Jurkat, Clone E6-1 (cell line): ENCODE results near the gene TPRG1L. TPM values are rescaled to one million over a fixed set of nuclear protein-coding genes. Genes with fewer than 3 reads are reported as not detected.
"Not testable (repeated sequence)": the region's sequence is repeated elsewhere in the genome, so short reads cannot be mapped to it uniquely, and the experiment has no call there.

ENCODE experiments used
- DNase-seq: peaks from one replicate; pipeline ENCODE4 v3.0.0-alpha.2; 2011; ENCODE audit warnings: low read depth, low spot score
- H3K4me3 ChIP-seq: 2 replicates; pipeline ENCODE4 v1.5.1; 2011; ENCODE audit warnings: mild to moderate bottlenecking, low read length, control low read depth, moderate library complexity
- polyA plus RNA-seq: library from polyadenylated mRNA; unstranded; fragments of >200 nt; gene quantifications from one replicate; pipeline ENCODE4 v1.2.1, GENCODE V29; 2012; ENCODE audit warnings: missing spikeins; ENCODE audit not compliant: insufficient read length, insufficient read depth

The TPRG1L gene
- 21.3 TPM for polyA plus RNA-seq

GRCh38 chr1:3624200-3625136 is at the start of gene TPRG1L:
TSS of gene TPRG1L (plus strand) at chr1:3625015. CDS start at chr1:3625073, 58 bp downstream.
- peak within 1 kb of the TSS; percentile 73 for H3K4me3 ChIP-seq
- DNase-seq = peak; percentile 90

DNA sequence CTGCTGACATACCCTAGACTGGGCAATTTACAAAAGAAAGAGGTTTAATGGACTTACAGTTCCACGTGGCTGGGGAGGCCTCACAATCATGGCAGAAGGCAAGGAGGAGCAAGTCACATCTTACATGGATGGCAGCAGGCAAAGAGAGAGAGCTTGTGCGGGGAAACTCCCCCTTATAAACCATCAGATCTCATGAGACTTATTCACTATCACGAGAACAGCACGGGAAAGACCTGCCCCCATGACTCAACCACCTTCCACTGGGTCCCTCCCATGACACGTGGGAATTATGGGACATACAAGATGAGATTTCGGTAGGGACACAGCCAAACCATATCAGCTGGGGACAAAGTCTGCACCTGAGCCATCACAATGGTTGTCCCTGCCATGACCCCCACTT is 49.3 kb upstream of the TPRG1L start:
- not testable (repeated sequence) for DNase-seq, H3K4me3 ChIP-seq

GRCh38 chr1:3575993-3576392 is 48.8 kb upstream of the TPRG1L start:
- no peak overlapping the region for H3K4me3 ChIP-seq
- no peak for DNase-seq

DNA sequence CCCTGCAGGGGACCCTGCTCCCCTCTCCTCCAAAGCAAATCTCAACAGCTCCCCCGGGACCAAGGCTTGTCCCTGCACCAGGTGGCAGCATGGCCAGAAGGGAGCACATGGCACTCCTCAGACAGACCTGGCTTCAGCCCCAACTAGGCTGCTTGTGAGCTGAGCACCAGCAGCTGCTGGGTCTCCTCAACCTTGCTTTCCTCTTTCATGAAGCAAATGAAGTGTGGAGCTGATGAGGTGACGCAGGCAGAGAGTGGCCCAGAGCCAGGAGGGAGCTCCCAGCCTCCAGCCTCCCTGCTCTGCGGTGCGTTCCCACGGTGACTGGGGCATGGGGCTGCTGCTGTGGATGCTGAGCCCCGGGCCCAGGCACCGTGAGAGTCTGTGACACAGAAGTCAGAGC is 47.5 kb upstream of the TPRG1L start:
- H3K4me3 ChIP-seq = no peak overlapping the region
- no peak for DNase-seq

DNA sequence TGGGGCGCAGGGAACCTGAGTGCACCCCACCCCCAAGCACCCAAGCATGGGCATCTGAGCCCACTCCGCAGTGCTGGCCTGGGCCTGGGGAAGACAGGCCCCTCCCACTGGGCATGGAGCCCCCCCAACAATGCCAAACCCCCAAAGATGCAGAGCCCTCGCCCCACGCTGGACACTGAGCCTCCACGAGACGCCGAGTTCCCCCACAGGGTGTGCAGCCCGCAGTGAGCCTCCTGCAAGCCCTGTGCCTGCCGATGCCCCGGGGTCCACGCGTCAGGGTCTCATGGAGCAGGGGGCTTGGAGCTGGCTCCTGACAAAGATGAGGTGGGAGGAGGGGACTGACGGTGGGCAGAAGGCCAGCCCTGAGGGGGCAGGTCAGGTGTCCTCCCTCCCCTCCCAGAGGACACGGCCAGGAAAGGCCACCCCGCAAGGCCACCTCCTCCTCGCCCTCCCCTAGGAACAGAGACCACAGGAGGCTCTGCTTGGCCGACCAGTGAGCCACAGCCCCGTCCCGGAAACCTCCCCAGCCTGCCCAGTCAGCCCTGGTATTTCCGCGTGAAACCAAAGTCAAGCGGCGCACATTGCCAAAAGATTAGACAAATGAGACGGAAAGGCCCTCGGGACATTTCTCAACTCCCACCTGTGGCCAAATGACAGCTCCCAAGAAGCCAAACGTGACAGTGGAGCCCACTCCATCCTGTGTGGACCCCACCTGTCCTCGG is 46.9 kb upstream of the TPRG1L start:
- no peak for DNase-seq
- H3K4me3 ChIP-seq = no peak overlapping the region

- no peak overlapping the region for H3K4me3 ChIP-seq
- DNase-seq = no peak
Measured at GRCh38 chr1:3578433-3578805, 46.4 kb upstream of the TPRG1L start.

DNA sequence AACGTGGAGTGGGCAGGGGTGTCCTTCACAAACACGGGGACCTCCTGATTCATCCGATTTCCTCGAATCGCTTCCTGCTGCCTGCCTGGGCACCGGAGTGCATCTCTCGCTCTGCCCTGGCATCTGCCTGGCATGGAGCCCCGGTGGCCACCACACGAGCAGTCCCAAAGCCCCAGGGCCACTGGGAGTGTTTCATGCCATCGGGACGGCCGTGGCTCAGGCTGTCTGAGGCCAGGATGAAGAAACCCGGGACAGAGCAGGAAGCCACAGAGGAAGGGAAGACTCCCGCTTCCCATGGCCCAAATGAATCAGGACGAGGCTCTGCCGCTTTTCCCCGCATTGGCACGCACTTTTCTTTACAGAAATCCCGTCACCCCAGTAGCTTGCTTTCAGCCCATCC is 45.9 kb upstream of the TPRG1L start:
- no peak overlapping the region for H3K4me3 ChIP-seq
- DNase-seq = no peak

DNA sequence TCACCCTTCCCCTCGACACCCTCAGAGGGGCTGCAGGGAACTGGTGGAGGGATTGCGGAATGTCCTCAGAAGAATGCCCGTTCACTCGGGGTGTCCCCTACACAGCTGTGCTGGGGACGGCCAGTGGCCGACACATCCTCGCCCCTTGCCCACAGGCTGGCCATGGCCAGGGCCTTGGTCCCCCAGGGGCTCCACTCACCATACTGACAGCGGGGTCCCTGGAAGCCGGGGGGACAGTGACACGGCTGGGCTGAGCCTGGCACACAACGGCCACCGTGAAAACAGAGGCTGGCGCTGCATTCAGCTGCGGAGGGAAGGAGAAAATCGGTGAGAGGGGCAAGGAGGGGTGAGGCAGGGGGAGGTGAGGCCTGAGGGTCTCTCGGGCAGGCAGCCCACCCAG is 45.2 kb upstream of the TPRG1L start:
- no peak overlapping the region for H3K4me3 ChIP-seq
- DNase-seq = no peak

DNA sequence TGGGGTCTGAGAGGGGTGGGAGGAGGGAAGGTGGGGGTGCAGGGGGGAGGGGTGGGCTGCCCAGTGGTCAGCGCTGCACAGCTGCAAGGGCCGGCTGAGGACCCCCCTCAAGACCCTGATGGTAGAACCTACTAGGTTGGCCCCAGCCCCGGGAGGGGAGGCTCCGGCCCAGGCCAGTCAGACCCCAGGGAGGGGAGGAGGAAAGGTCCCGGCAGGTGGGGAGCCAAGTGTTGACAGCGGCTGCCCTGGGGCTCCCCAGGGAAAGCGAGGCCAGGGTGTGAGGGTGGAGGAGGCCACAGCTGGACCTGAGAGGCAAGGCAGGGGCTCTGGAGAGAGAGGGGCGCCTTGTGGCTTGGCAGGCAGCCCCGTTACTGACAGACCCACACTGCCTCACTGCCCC is 44.6 kb upstream of the TPRG1L start:
- H3K4me3 ChIP-seq = no peak overlapping the region
- DNase-seq = no peak

DNA sequence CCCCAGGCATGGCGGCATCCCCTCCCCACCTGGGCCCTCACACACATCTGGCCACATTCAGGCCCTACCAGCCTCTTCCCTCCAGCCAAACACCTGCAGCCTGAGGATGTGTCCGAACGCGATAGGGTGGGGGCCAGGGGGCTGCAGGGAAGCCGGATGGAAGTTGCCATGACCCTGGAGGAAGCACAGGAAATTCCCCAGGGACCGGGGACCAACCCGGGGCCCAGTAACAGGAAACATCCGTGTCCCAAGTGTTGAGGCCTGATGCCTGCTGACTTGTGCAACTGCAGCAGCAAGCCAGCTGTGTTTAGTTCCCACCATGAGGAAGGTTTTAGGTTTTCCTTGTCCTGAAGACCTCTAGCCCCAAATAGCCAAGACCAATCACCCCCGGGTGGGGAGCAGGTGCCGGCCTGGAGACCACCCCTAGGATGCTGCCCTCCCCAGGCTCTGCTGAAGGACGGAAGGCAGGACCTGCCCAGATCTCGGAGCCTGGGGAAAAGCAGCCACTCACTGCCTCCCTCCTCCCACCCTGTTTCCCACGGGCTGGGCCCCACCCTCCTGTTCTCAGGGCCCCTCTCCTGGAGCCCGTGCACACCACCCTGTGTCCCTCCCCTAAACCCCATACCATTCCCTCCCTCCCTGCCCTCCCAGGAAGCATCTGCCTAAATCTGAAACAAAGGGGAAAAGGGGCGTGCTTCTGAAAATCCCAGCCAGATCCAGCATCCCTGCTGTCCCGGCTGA is 43.3 kb upstream of the TPRG1L start:
- no peak for DNase-seq
- H3K4me3 ChIP-seq = no peak overlapping the region

- H3K4me3 ChIP-seq, DNase-seq: not testable (repeated sequence)
Measured at GRCh38 chr1:3583751-3584150, 41.1 kb upstream of the TPRG1L start.

GRCh38 chr1:3584915-3585314 is 39.9 kb upstream of the TPRG1L start:
- DNase-seq = no peak
- H3K4me3 ChIP-seq = no peak overlapping the region

DNA sequence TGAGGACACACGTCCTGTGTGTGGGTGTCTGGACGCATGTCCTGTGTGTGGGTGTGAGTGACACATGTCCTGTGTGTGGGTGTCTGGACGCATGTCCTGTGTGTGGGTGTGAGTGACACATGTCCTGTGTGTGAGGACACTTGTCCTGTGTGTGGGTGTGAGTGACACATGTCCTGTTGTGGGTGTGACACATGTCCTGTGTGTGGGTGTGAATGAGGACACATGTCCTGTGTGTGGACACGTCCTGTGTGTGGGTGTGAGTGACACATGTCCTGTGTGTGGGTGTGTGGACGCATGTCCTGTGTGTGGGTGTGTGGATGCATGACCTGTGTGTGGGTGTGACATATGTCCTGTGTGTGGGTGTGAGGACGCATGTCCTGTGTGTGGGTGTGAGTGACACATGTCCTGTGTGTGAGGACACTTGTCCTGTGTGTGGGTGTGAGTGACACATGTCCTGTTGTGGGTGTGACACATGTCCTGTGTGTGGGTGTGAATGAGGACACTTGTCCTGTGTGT is 39.4 kb upstream of the TPRG1L start:
- DNase-seq, H3K4me3 ChIP-seq: not testable (repeated sequence)

- no peak for DNase-seq
- no peak overlapping the region for H3K4me3 ChIP-seq
Measured at GRCh38 chr1:3585940-3586568, 38.8 kb upstream of the TPRG1L start.

- H3K4me3 ChIP-seq = no peak overlapping the region
- no peak for DNase-seq
Measured at GRCh38 chr1:3586986-3587759, 37.6 kb upstream of the TPRG1L start.

DNA sequence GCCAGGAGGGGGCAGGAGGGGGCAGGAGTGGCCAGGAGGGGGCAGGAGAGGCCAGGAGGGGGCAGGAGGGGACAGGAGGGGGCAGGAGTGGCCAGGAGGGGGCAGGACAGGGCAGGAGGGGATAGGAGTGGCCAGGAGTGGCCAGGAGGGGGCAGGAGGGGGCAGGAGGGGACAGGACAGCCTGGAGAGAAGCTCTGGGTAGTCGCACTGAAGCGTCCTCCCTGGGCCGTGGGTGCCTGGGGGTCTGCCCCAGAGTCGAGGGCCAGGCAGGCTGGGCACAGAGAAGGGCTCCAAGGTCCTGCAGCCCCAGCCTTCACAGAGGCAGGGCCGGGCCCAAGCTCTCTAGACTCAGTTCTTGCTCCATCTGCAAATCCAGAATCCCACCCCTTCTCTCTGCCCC is 36.4 kb upstream of the TPRG1L start:
- H3K4me3 ChIP-seq = no peak overlapping the region
- no peak for DNase-seq

GRCh38 chr1:3590139-3590763 is 34.6 kb upstream of the TPRG1L start:
- H3K4me3 ChIP-seq = no peak overlapping the region
- DNase-seq = no peak
